Neural crest cell (in vitro differentiated cells): Measurements from ENCODE around the gene GUCY1B1. TPM values are rescaled to one million over a fixed set of nuclear protein-coding genes. Genes with fewer than 3 reads are reported as not detected.
A peak's percentile ranks its signal among the peaks of the same experiment; 100 is the strongest.

Source experiments
- DNase-seq: peaks from one replicate; pipeline ENCODE4 v3.0.0; 2021; ENCODE audit warnings: low read depth, mixed read lengths, low spot score
- H3K27ac Mint-ChIP-seq: one replicate; pipeline ENCODE4 v1.8.0; 2021; ENCODE audit warnings: mild to moderate bottlenecking, mixed read lengths; ENCODE audit not compliant: unreplicated experiment
- H3K27me3 Mint-ChIP-seq: 2 replicates; pipeline ENCODE4 v1.8.0; 2021; ENCODE audit warnings: low read depth, mild to moderate bottlenecking, mixed read lengths
- H3K36me3 Mint-ChIP-seq: 2 replicates; pipeline ENCODE4 v1.8.0; 2021; ENCODE audit warnings: low read depth, mild to moderate bottlenecking, mixed read lengths
- H3K4me1 Mint-ChIP-seq: 2 replicates; pipeline ENCODE4 v1.8.0; 2021; ENCODE audit warnings: mixed read lengths
- H3K4me3 Mint-ChIP-seq: one replicate; pipeline ENCODE4 v1.8.0; 2021; ENCODE audit warnings: mild to moderate bottlenecking, mixed read lengths
- H3K9me3 Mint-ChIP-seq: 2 replicates; pipeline ENCODE4 v1.8.0; 2021; ENCODE audit warnings: mixed read lengths
- CTCF ChIP-seq: fragments of 200-600 bp; sonication (generic); conservative IDR thresholded peaks from 2 replicates; pipeline ENCODE4 v1.5.0; 2021; ENCODE audit warnings: antibody characterized with exemption, mild to moderate bottlenecking
- total RNA-seq: library from RNA; stranded (reverse); gene quantifications from 2 replicates; pipeline ENCODE4 v1.2.1, GENCODE V29; 2021

Gene GUCY1B1
- total RNA-seq, 1 donor from 2014 or later: 6.1 TPM

DNA sequence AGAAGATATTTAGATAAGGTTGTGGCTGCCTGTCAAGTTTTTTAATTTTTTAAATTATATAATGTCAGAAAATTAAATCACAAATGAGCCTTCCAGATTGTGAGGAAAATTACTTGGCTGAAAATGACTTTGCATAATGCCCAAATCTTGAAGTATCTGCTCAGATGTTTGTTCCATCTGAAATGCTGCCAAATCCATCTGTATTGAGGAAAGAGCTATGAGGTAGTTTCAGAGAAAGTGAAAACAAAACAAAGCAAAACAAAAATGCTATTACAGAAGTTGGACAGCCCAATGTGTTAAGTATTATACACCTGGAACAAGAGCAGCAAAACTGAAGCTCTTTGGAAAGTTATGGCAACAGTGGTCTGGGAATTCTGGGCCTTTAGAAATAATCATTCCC lies 23.3 kb upstream of the GUCY1B1 start:
- no peaks in the 10 kb centered on the region for H3K4me1 Mint-ChIP-seq

GRCh38 chr4:155738548-155738947 lies 20.3 kb upstream of the GUCY1B1 start:
- no peaks in the 10 kb centered on the region for H3K27me3 Mint-ChIP-seq
- no peak for DNase-seq
- H3K27ac Mint-ChIP-seq: no peak overlapping the region
- TF ChIP-seq CTCF: no peak
- no peak overlapping the region for H3K4me3 Mint-ChIP-seq
- H3K4me1 Mint-ChIP-seq: no peaks in the 10 kb centered on the region
- no peaks in the 10 kb centered on the region for H3K36me3 Mint-ChIP-seq
- H3K9me3 Mint-ChIP-seq: peaks cover 3% of the 10 kb centered on the region

More for the DNA sequence above, 23.3 kb upstream of the GUCY1B1 start:
- Mint-ChIP-seq H3K4me3 (no peak overlapping the region), H3K27ac (no peak overlapping the region), H3K36me3 (no peaks in the 10 kb centered on the region), H3K9me3 (no peaks in the 10 kb centered on the region), H3K27me3 (no peaks in the 10 kb centered on the region)
- no peak for TF ChIP-seq CTCF
- DNase-seq: no peak

GRCh38 chr4:155741546-155741945 lies 17.3 kb upstream of the GUCY1B1 start:
- H3K4me3 Mint-ChIP-seq: no peak overlapping the region
- H3K27ac Mint-ChIP-seq: no peak overlapping the region
- H3K4me1 Mint-ChIP-seq: no peaks in the 10 kb centered on the region
- TF ChIP-seq CTCF: no peak
- H3K36me3 Mint-ChIP-seq: no peaks in the 10 kb centered on the region
- H3K9me3 Mint-ChIP-seq: peaks cover 3% of the 10 kb centered on the region
- H3K27me3 Mint-ChIP-seq: no peaks in the 10 kb centered on the region
- DNase-seq: no peak

GRCh38 chr4:155742310-155743015 lies 16.4 kb upstream of the GUCY1B1 start:
- H3K9me3 Mint-ChIP-seq: peaks cover 3% of the 10 kb centered on the region
- no peaks in the 10 kb centered on the region for H3K27me3 Mint-ChIP-seq
- no peak for DNase-seq
- peak; percentile 28 for TF ChIP-seq CTCF
- no peak overlapping the region for H3K4me3 Mint-ChIP-seq
- no peak overlapping the region for H3K27ac Mint-ChIP-seq
- H3K36me3 Mint-ChIP-seq: no peaks in the 10 kb centered on the region
- H3K4me1 Mint-ChIP-seq: no peaks in the 10 kb centered on the region

DNA sequence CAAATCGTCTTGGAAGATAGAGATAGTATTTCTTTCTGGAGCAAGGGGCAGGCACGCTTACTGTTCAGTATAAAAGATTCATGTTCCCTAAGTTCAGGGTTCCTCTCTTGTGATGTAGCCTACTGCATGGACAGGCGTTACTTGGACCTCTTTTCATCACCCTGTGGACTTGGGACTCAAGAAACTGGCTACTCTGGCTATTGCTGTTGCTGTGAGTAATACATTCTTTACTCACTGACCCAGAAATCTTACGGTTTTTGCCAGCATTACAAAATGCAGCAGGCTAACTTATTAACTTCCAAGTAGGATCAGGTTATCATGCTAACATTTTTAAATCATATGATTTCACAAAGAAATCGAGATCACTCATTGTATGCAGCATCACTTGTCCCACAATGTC lies 12.8 kb upstream of the GUCY1B1 start:
- H3K4me3 Mint-ChIP-seq: no peak overlapping the region
- H3K9me3 Mint-ChIP-seq: peaks cover 3% of the 10 kb centered on the region
- no peaks in the 10 kb centered on the region for H3K36me3 Mint-ChIP-seq
- H3K27ac Mint-ChIP-seq: no peak overlapping the region
- H3K4me1 Mint-ChIP-seq: no peaks in the 10 kb centered on the region
- DNase-seq: no peak
- no peak for TF ChIP-seq CTCF
- H3K27me3 Mint-ChIP-seq: no peaks in the 10 kb centered on the region
